Posterior cingulate gyrus (tissue), 11 donors: ENCODE measurements around the gene ZNF516.

Source experiments
- DNase-seq, 10 donors: peaks; one replicate each; pipeline versions ENCODE4 v3.0.0 to v3.0.0-alpha.2; 2020 to 2021; ENCODE audit warnings: mixed read lengths in 3 of 10
- intact Hi-C: fragments of 100-400 bp; cut with DNase I; formaldehyde crosslinking; loops from one replicate; pipeline ENCODE4 v1.15.1; 2023

The ZNF516 gene

GRCh38 chr18:76459687-76460350 lies 35.2 kb downstream of the ZNF516 start:
- intact Hi-C loops = no loop called here
- DNase-seq = peak in 2 of 10 donors; percentile 55 to 82

- peak in 2 of 10 donors; percentile 56 to 67 for DNase-seq
- intact Hi-C loops = no loop called here
These were observed 35.7 kb downstream of the ZNF516 start for GRCh38 chr18:76459312-76459686.

- intact Hi-C loops = no loop called here
- DNase-seq = peak in 2 of 10 donors; percentile 31 to 49
These were observed 36.3 kb downstream of the ZNF516 start for GRCh38 chr18:76458522-76459311.

- intact Hi-C loops = no loop called here
- DNase-seq = peak in 1 of 10 donors; percentile 12
These were observed 37.1 kb downstream of the ZNF516 start for GRCh38 chr18:76457957-76458356.

- intact Hi-C loops = no loop called here
- peak in 2 of 10 donors; percentile 43 to 45 for DNase-seq
These were observed 37.6 kb downstream of the ZNF516 start for GRCh38 chr18:76457475-76457874.

GRCh38 chr18:76456823-76457222 lies 38.2 kb downstream of the ZNF516 start:
- intact Hi-C loops = no loop called here
- no peak for DNase-seq

- intact Hi-C loops = no loop called here
- DNase-seq = peak in 1 of 10 donors; percentile 31
These were observed 38.9 kb downstream of the ZNF516 start for GRCh38 chr18:76456018-76456750.

- intact Hi-C loops = no loop called here
- DNase-seq = peak in 1 of 10 donors; percentile 27
These were observed 39.9 kb downstream of the ZNF516 start for GRCh38 chr18:76455003-76455676.

GRCh38 chr18:76454418-76454817 lies 40.6 kb downstream of the ZNF516 start:
- no peak for DNase-seq
- intact Hi-C loops = no loop called here

GRCh38 chr18:76453932-76454331 lies 41.1 kb downstream of the ZNF516 start:
- intact Hi-C loops = no loop called here
- DNase-seq = no peak

- DNase-seq = no peak
- intact Hi-C loops = no loop called here
These were observed 41.9 kb downstream of the ZNF516 start for GRCh38 chr18:76453057-76453561.

- DNase-seq = no peak
- intact Hi-C loops = no loop called here
These were observed 42.7 kb downstream of the ZNF516 start for GRCh38 chr18:76452357-76452756.

- DNase-seq = peak in 3 of 10 donors; percentile 15 to 84 (median 79)
These were observed 43.4 kb downstream of the ZNF516 start for GRCh38 chr18:76451396-76452331.

GRCh38 chr18:76450452-76451395 lies 44.3 kb downstream of the ZNF516 start:
- peak in 5 of 10 donors; percentile 25 to 84 (median 45) for DNase-seq
- intact Hi-C loops = no loop called here

More at GRCh38 chr18:76451396-76452331, 43.4 kb downstream of the ZNF516 start:
- intact Hi-C loops = no loop called here

GRCh38 chr18:76449111-76449453 lies 46.0 kb downstream of the ZNF516 start:
- DNase-seq = peak in 1 of 10 donors; percentile 75
- intact Hi-C loops = no loop called here

- intact Hi-C loops = no loop called here
- DNase-seq = peak in 2 of 10 donors; percentile 12 to 55
These were observed 46.6 kb downstream of the ZNF516 start for GRCh38 chr18:76448256-76449110.

- DNase-seq = peak in 2 of 10 donors; percentile 15 to 62
- intact Hi-C loops = no loop called here
These were observed 47.7 kb downstream of the ZNF516 start for GRCh38 chr18:76447258-76447890.
